HFFc6 (cell line): ENCODE results near the gene UBASH3B. TPM values are rescaled to one million over a fixed set of nuclear protein-coding genes. Genes with fewer than 3 reads are reported as not detected.

Experiments
- DNase-seq: peaks from one replicate; pipeline ENCODE4 v3.0.0-alpha.2; 2018
- H3K27ac Mint-ChIP-seq: 2 replicates; pipeline ENCODE4 v1.8.0; 2020; ENCODE audit warnings: mild to moderate bottlenecking, mixed read lengths
- H3K27me3 Mint-ChIP-seq: 2 replicates; pipeline ENCODE4 v1.8.0; 2021; ENCODE audit warnings: mild to moderate bottlenecking, moderate library complexity, mixed read lengths; ENCODE audit not compliant: insufficient read depth
- H3K36me3 Mint-ChIP-seq: 2 replicates; pipeline ENCODE4 v1.8.0; 2021; ENCODE audit warnings: low read depth, mixed read lengths
- H3K4me1 Mint-ChIP-seq: 2 replicates; pipeline ENCODE4 v1.8.0; 2020; ENCODE audit warnings: low read depth, mixed read lengths
- H3K4me3 Mint-ChIP-seq: 2 replicates; pipeline ENCODE4 v1.8.0; 2020; ENCODE audit warnings: mild to moderate bottlenecking, moderate library complexity, mixed read lengths
- H3K9me3 Mint-ChIP-seq: 2 replicates; pipeline ENCODE4 v1.8.0; 2020; ENCODE audit warnings: mild to moderate bottlenecking, mixed read lengths
- total RNA-seq, 6 experiments: library from RNA; stranded (reverse); fragmentation: NEBNext Ultra II Directional; extraction: Animal tissue kit (Norgen Biotek cat#: 25700); gene quantifications; 2 replicates in 1 of 6; 3 replicates in 5 of 6; pipeline ENCODE4 v1.2.3, GENCODE V29; 2021
- TF ChIP-seq, protein P1 (sequence below): fragments of 200-600 bp; sonication (generic); IDR thresholded peaks from 2 replicates; pipeline ENCODE4 v1.5.0; 2021; ENCODE audit warnings: antibody characterized with exemption, mild to moderate bottlenecking

Gene UBASH3B
- total RNA-seq, 6 experiments from 2014 or later = 44.6 to 60.4 (median 52.9) TPM

GRCh38 chr11:122848186-122848585, 192.7 kb downstream of the UBASH3B start:
- Mint-ChIP-seq H3K9me3 (no peaks in the 10 kb centered on the region), H3K36me3 (no peaks in the 10 kb centered on the region), H3K27me3 (peaks cover 2% of the 10 kb centered on the region), H3K27ac (no peak overlapping the region), H3K4me1 (peaks cover 32% of the 10 kb centered on the region), H3K4me3 (no peak overlapping the region)
- TF ChIP-seq, protein P1, sequence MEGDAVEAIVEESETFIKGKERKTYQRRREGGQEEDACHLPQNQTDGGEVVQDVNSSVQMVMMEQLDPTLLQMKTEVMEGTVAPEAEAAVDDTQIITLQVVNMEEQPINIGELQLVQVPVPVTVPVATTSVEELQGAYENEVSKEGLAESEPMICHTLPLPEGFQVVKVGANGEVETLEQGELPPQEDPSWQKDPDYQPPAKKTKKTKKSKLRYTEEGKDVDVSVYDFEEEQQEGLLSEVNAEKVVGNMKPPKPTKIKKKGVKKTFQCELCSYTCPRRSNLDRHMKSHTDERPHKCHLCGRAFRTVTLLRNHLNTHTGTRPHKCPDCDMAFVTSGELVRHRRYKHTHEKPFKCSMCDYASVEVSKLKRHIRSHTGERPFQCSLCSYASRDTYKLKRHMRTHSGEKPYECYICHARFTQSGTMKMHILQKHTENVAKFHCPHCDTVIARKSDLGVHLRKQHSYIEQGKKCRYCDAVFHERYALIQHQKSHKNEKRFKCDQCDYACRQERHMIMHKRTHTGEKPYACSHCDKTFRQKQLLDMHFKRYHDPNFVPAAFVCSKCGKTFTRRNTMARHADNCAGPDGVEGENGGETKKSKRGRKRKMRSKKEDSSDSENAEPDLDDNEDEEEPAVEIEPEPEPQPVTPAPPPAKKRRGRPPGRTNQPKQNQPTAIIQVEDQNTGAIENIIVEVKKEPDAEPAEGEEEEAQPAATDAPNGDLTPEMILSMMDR = no peak
- DNase-seq = no peak

DNA sequence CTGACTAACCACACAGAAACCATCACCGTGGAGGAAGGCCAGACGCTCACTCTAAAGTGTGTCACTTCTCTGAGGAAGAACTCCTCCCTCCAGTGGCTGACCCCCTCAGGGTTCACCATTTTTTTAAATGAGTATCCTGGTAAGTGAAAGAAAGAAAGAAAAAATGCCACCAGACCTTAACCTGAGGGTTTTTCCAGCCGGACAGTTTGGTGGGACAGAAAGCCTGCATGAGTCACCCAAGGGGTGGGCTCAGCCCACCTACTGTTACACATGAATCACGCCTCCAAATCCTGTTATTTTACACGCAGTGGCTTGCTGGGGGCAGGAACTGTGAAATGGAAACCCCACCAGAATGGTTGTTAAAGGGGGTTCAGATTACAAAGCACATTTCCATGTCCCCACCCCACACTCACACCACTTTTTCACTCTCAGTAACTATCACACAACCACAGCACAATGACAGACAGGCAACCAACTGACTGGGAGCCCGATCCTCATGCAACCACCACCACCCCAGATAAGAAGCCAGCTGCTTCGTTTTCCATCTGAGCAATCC, 194.6 kb downstream of the UBASH3B start:
- H3K4me3 Mint-ChIP-seq = peak overlapping the region; percentile 18
- no peaks in the 10 kb centered on the region for H3K36me3 Mint-ChIP-seq
- H3K27me3 Mint-ChIP-seq = peaks cover 2% of the 10 kb centered on the region
- peak overlapping the region; percentile 66 for H3K27ac Mint-ChIP-seq
- peak; percentile 53 for DNase-seq
- TF ChIP-seq, protein P1 = peak; percentile 55
- H3K4me1 Mint-ChIP-seq = peaks cover 32% of the 10 kb centered on the region
- no peaks in the 10 kb centered on the region for H3K9me3 Mint-ChIP-seq

- no peak for DNase-seq
- H3K9me3 Mint-ChIP-seq = no peaks in the 10 kb centered on the region
- H3K36me3 Mint-ChIP-seq = no peaks in the 10 kb centered on the region
- TF ChIP-seq, protein P1 = no peak
- no peak overlapping the region for H3K4me3 Mint-ChIP-seq
- no peak overlapping the region for H3K27ac Mint-ChIP-seq
- peaks cover 44% of the 10 kb centered on the region for H3K4me1 Mint-ChIP-seq
- H3K27me3 Mint-ChIP-seq = peaks cover 1% of the 10 kb centered on the region; the same call in 1 of the 2 replicates
Observed at GRCh38 chr11:122851366-122851966, 195.9 kb downstream of the UBASH3B start.

DNA sequence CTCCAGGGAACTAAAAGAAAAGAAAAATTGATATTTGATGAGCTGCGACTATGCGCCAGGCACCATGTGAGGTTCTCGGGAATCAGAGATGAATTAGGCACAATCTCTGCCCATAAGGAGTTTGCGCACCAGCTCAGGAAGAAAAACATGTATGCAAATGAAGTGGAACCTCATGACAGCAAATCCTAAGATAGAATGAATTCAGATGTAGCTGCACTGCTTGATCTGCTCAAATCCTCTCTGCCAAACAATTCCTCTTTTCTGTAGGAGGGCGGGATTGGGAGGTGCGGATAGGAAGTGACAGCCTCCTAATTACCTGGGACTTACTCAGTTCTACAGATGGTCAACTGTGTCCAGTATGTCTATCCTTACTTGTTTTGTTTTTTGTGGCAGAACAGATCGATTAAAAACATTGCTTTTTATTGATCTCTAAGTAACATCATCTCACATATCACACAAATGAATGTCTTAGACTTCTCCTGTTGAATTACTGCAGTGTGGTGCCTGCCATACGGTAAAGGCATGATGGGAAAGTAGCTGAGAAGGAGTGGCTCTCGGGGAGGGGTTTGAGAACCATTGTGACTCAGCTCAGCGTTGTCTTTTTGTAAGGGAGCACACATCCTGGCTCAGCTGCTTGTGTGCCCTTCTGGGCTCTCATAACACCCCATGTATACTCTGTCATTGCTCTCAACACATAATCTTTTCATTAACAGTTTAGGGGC, 196.7 kb downstream of the UBASH3B start:
- TF ChIP-seq, protein P1 = no peak
- peaks cover 52% of the 10 kb centered on the region for H3K4me1 Mint-ChIP-seq

DNA sequence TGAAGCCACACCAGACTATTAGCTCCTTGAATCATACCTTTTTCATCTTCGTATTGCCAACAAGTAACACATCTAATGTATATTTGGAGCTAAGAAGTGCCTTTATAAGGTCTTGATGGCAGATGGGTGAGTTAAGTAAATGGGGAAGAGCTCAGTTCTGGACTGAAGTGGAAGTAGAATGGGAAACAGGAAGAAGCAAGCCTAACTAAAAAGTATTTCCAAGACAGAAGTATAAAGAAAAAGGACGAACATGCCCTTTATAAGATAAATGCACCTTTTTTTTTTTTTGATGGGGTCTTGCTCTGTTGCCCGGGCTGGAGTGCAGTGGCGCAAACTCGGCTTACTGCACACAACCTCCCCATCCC, 197.3 kb downstream of the UBASH3B start:
- H3K27me3 Mint-ChIP-seq = no peaks in the 10 kb centered on the region
- DNase-seq = no peak

More for the DNA sequence above, 196.7 kb downstream of the UBASH3B start:
- Mint-ChIP-seq H3K27ac (peak overlapping the region; percentile 24), H3K9me3 (no peaks in the 10 kb centered on the region), H3K36me3 (no peaks in the 10 kb centered on the region), H3K27me3 (no peaks in the 10 kb centered on the region), H3K4me3 (no peak overlapping the region)
- DNase-seq = peak; percentile 20

More for the DNA sequence above, 197.3 kb downstream of the UBASH3B start:
- H3K27ac Mint-ChIP-seq = peak overlapping the region; percentile 24
- no peaks in the 10 kb centered on the region for H3K36me3 Mint-ChIP-seq
- no peaks in the 10 kb centered on the region for H3K9me3 Mint-ChIP-seq
- TF ChIP-seq, protein P1 = no peak
- H3K4me3 Mint-ChIP-seq = no peak overlapping the region
- H3K4me1 Mint-ChIP-seq = peaks cover 57% of the 10 kb centered on the region
